Peyer's patch (tissue), 4 donors: Measurements from ENCODE around the gene ZNF792.

Experiments used
- CTCF ChIP-seq, 6 experiments: fragments of 450-650 bp in 4 of 6; fragments of 200-600 bp in 2 of 6; sonication (generic) in 1 of 6; IDR thresholded peaks; one replicate each; pipeline ENCODE4 v1.5.1; 2017 to 2019; ENCODE audit warnings: antibody characterized with exemption in 6 of 6, mild to moderate bottlenecking in 3 of 6, moderate library complexity in 1 of 6
- POLR2A ChIP-seq, 2 donors: fragments of 450-650 bp; IDR thresholded peaks; one replicate each; pipeline ENCODE4 v1.5.1; 2017; ENCODE audit warnings: antibody characterized with exemption in 2 of 2, mild to moderate bottlenecking in 2 of 2, moderate library complexity in 2 of 2

DNA sequence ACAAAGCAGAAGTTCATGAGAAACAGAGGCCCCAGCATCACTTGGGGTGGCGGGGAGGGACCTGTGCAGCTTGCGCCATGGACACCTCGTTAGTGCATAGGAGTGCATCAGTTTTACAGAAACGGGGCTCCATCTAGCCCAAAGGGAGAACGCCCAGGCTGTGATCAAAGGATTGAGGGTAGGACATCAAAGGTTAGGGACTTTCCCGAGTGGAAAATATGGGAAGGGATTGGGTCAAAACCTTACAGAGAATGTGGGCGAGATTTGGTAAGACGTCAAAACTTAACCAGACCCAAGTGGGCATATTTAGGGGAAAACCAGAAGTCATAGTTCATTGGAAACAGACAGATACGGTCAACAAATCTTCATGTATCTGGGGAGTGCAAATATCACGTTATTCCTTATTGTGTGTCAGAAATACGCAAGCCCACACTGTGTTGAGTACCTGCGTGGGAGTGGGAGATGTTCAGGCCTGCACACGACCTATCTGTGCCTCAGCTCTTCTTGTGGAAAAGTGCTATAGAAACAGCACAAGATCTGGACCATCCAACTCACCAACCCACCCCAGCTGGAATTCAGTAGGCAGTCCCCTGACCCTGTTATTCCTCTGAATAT is 26.7 kb upstream of the ZNF792 start:
- no peak for TF ChIP-seq CTCF (IDR thresholded peaks at IDR 0.05)
- no peak for TF ChIP-seq POLR2A (IDR thresholded peaks at IDR 0.05)
